ENCODE measurements around the gene PDZD7. TPM values are rescaled to one million over a fixed set of nuclear protein-coding genes. Genes with fewer than 3 reads are reported as not detected.

The PDZD7 gene
- total RNA-seq, 4 donors from 2014 or later: under 0.01 to 1.3 (median 0.61) TPM; not detected in 1

- TF ChIP-seq POLR2A (IDR thresholded peaks at IDR 0.05) (no peak), CTCF (IDR thresholded peaks at IDR 0.05) (no peak)
- intact Hi-C loops (cut with DNase I; ENCODE audit: low total_unique reads): no loop called here
- peak overlapping the region; percentile 61 to 73 for H3K4me3 ChIP-seq
Measured at GRCh38 chr10:101030496-101031127, 317 bp downstream of the PDZD7 start.

GRCh38 chr10:101029520-101030295, 1.2 kb downstream of the PDZD7 start:
- intact Hi-C loops (cut with DNase I; ENCODE audit: low total_unique reads): no loop called here
- no peaks in the 10 kb centered on the region for H3K36me3 ChIP-seq
- no peaks in the 10 kb centered on the region for H3K27me3 ChIP-seq
- no peak overlapping the region for H3K4me3 ChIP-seq
- H3K9me3 ChIP-seq: no peaks in the 10 kb centered on the region
- TF ChIP-seq POLR2A (IDR thresholded peaks at IDR 0.05): no peak
- TF ChIP-seq CTCF (IDR thresholded peaks at IDR 0.05): no peak
- DNase-seq: no peak
- peak overlapping the region in 1 of 2 donors; percentile 39 for H3K27ac ChIP-seq
- peaks cover 0 to 10% of the 10 kb centered on the region in 2 donors for H3K4me1 ChIP-seq

More at GRCh38 chr10:101030496-101031127, 317 bp downstream of the PDZD7 start:
- Histone ChIP-seq H3K36me3 (no peaks in the 10 kb centered on the region), H3K4me1 (peaks cover 0 to 10% of the 10 kb centered on the region in 2 donors), H3K27ac (peak overlapping the region; percentile 94 to 98), H3K9me3 (no peaks in the 10 kb centered on the region), H3K27me3 (no peaks in the 10 kb centered on the region)
- DNase-seq: no peak

- Histone ChIP-seq H3K27me3 (no peaks in the 10 kb centered on the region), H3K4me3 (no peak overlapping the region), H3K27ac (peak overlapping the region in 1 of 2 donors; percentile 39), H3K4me1 (peaks cover 0 to 10% of the 10 kb centered on the region in 2 donors), H3K9me3 (no peaks in the 10 kb centered on the region), H3K36me3 (no peaks in the 10 kb centered on the region)
- no peak for DNase-seq
- TF ChIP-seq POLR2A (IDR thresholded peaks at IDR 0.05) (no peak), CTCF (IDR thresholded peaks at IDR 0.05) (no peak)
- intact Hi-C loops (cut with DNase I; ENCODE audit: low total_unique reads): no loop called here
Measured at GRCh38 chr10:101028446-101029337, 2.2 kb downstream of the PDZD7 start.

GRCh38 chr10:101027106-101027720, 3.7 kb downstream of the PDZD7 start:
- no peaks in the 10 kb centered on the region for H3K27me3 ChIP-seq

More at GRCh38 chr10:101027106-101027720, 3.7 kb downstream of the PDZD7 start:
- no peak for DNase-seq
- H3K9me3 ChIP-seq: no peaks in the 10 kb centered on the region
- TF ChIP-seq POLR2A (IDR thresholded peaks at IDR 0.05) (no peak), CTCF (IDR thresholded peaks at IDR 0.05) (no peak)
- no peak overlapping the region for H3K4me3 ChIP-seq
- no peaks in the 10 kb centered on the region for H3K36me3 ChIP-seq
- no peak overlapping the region for H3K27ac ChIP-seq
- peaks cover 0 to 10% of the 10 kb centered on the region in 2 donors for H3K4me1 ChIP-seq
- intact Hi-C loops (cut with DNase I; ENCODE audit: low total_unique reads): no loop called here
